LNCaP clone FGC (cell line): Measurements from ENCODE around the gene MELTF.

Experiments
- DNase-seq: peaks from one replicate; pipeline ENCODE4 v3.0.0-alpha.2; 2011; ENCODE audit warnings: low read depth
- H3K4me3 ChIP-seq: 2 replicates; pipeline ENCODE4 v1.5.1; 2011; ENCODE audit warnings: mild to moderate bottlenecking, low read depth, low read length, control low read depth
- TF ChIP-seq, protein P1 (sequence below): IDR thresholded peaks from 2 replicates; pipeline ENCODE4 v1.5.1; 2012; ENCODE audit warnings: mild to moderate bottlenecking; ENCODE audit not compliant: control insufficient read depth, insufficient read depth; ENCODE audit errors: extremely low read depth

The MELTF gene

GRCh38 chr3:196992461-196993065, 37.1 kb downstream of the MELTF start:
- H3K4me3 ChIP-seq: no peak overlapping the region
- TF ChIP-seq, protein P1, sequence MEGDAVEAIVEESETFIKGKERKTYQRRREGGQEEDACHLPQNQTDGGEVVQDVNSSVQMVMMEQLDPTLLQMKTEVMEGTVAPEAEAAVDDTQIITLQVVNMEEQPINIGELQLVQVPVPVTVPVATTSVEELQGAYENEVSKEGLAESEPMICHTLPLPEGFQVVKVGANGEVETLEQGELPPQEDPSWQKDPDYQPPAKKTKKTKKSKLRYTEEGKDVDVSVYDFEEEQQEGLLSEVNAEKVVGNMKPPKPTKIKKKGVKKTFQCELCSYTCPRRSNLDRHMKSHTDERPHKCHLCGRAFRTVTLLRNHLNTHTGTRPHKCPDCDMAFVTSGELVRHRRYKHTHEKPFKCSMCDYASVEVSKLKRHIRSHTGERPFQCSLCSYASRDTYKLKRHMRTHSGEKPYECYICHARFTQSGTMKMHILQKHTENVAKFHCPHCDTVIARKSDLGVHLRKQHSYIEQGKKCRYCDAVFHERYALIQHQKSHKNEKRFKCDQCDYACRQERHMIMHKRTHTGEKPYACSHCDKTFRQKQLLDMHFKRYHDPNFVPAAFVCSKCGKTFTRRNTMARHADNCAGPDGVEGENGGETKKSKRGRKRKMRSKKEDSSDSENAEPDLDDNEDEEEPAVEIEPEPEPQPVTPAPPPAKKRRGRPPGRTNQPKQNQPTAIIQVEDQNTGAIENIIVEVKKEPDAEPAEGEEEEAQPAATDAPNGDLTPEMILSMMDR: no peak
- no peak for DNase-seq

- no peak for DNase-seq
- H3K4me3 ChIP-seq: no peak overlapping the region
- TF ChIP-seq, protein P1: no peak
Measured at GRCh38 chr3:196991581-196992460, 37.8 kb downstream of the MELTF start.

DNA sequence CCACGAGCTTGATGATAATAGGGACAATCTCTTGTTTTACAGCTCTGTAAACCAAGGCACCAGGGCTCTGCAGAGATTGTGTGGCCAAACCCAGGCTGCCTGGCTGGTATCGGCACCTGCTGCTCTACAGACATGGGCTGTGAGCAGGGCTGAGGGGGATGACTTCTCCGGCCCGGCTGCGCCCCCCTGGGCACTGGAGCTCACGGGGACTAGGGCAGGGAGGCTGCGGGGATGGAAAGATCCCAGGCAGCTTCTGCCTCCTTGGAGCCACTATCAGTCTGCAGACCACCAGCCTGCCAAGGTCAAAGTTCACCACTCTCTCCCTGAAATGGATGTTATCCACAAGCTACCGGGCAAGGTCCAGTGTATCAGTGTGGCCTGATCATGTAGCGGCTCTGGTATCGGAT, 39.0 kb downstream of the MELTF start:
- no peak overlapping the region for H3K4me3 ChIP-seq
- TF ChIP-seq, protein P1: no peak
- no peak for DNase-seq

DNA sequence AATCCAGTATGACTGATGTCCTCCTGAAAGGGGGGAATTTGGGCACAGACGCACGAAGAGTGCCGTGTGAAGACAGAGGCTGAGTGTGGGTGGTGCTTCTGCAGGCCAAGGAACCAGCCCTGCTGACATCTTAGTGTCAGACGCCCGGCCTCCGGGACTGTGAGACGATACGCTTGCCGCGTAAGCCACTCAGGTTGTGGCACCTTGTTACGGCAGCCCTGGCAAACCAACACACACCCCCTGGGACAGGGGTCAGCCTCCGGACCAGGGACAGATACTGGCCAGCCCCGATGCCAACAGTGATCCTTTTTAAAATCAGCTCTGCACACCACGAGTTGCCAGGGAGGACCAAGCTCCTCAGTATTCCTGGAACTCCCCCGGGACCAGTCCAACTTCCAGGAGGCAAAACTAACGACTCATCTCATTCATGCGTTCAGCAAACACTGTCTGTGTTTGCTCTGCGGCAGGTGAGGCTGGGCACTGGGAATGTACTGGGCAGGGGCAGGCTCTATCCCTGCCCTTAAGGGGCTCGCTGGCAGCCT, 39.8 kb downstream of the MELTF start:
- DNase-seq: no peak
- TF ChIP-seq, protein P1: no peak
- no peak overlapping the region for H3K4me3 ChIP-seq

DNA sequence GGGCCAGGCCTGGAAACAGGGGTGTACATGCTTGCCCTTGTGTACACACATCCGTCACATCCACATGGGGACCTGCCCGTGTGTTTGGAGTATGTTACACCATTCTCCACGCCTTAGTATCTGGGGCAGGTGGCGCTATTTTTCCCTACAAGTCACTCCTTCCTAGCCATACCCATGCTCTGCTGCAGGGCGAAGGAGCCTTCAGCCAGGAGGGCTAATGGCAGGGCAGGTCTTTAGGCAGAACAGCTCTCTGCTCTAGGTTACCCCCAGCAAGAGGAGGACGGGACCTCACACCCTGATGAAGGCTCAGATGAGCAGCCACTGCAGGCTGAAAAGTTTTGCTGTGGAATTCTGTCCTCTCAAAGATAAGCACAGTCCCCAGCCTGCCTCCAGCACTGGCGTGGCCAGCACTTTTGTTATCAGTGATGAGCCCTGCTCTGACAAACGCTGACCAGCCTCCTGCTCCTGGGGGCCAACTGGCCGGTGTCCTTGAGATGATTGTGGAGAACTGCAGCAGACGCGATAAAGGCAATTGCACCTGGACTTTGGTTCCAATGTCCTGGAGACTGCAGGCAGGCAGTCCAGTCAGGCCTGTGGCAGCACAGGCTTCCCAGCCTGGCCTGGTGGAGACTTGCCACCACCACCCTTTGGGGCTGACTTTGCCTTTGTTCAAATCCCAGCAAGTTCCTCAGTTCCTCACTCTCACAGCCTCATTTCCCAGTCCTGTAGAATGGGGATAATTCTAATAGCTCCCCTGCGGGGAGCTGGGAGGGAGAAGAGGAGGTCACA, 41.2 kb downstream of the MELTF start:
- no peak overlapping the region for H3K4me3 ChIP-seq
- DNase-seq: no peak
- TF ChIP-seq, protein P1: no peak

DNA sequence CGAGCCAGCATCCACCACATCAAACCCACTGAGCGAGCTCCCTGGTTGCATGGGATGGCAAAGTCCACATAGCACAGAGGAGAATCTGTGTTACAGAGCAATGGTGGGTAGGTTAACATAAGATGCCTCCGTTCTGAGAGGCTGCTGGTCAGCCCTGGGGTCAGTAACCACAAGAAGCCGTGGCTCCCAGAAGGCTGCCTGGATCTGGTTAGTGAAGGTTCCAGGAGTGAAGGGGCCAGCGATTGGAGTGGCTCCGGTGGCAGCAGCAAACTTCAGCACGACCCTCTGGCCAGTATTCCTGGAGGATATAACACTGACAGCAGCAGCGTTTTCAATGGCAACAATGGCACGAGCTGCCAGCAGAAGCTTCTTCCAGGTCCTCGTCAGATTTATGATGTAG, 42.6 kb downstream of the MELTF start:
- no peak for DNase-seq
- TF ChIP-seq, protein P1: no peak
- no peak overlapping the region for H3K4me3 ChIP-seq
